HG02885 (cell line): Measurements from ENCODE around the gene GASK1A.
"Not testable (repeated sequence)": the region's sequence is repeated elsewhere in the genome, so short reads cannot be mapped to it uniquely, and the experiment has no call there.

Experiments
- ATAC-seq: cut with Tn5 transposase; IDR thresholded peaks from one replicate; pipeline ENCODE4 v1.9.1; 2021; ENCODE audit warnings: mild to moderate bottlenecking; ENCODE audit not compliant: unreplicated experiment, poor library complexity

Gene GASK1A

DNA sequence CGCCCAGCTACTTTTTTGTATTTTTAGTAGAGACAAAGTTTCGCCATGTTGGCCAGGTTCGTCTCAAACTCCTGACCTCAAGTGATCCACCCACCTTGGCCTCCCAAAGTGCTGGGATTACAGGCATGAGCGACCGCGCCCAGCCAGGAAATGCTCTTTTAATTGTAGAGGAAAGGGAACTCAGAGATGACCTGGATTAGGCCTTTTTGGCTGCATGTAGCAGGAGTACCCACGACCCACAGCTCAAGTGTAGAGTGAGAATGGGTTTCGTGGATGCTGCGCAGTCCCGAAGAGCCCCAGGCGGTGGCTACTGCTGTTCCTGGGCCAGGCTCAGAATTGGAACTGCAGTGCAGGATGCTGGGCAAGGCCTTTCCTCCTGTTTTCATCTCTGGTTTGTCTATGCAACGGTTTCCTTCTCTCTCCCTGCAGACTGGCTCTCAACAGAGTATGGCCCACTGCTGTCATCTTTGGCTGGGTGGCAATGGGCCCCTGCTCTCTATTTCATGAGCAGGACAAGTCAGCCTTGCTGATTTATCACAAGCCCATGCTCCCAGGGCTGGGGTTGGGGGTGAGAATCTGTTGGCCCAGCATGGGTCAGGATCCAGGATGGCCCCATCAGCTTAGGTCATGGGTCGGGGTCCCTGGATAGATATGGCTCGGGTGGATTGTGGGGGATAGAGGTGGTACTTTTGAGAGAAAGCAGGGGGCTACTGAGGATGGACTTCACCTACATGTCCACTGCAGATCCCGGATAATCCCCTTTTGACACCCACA lies 51.2 kb downstream of the GASK1A start:
- ATAC-seq = no peak

DNA sequence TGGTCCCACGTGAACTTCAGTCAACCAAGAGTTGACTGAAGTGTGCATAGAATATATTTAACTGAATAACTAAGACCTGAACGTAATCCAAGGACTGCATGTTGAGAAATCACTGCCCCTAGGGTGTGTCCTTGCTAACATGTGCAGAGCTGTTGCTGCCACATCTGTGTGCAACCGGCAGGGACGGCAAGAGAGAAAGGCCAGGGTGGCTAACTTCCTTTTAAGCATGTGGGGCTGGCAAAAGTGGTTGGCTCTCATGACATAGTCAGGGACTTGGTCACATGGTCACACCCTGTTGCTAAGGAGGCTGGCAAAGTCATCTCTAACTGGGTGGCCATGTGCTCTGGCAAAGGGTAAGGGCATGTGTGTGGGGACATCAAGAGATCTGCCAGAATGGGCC lies 52.4 kb downstream of the GASK1A start:
- no peak for ATAC-seq

DNA sequence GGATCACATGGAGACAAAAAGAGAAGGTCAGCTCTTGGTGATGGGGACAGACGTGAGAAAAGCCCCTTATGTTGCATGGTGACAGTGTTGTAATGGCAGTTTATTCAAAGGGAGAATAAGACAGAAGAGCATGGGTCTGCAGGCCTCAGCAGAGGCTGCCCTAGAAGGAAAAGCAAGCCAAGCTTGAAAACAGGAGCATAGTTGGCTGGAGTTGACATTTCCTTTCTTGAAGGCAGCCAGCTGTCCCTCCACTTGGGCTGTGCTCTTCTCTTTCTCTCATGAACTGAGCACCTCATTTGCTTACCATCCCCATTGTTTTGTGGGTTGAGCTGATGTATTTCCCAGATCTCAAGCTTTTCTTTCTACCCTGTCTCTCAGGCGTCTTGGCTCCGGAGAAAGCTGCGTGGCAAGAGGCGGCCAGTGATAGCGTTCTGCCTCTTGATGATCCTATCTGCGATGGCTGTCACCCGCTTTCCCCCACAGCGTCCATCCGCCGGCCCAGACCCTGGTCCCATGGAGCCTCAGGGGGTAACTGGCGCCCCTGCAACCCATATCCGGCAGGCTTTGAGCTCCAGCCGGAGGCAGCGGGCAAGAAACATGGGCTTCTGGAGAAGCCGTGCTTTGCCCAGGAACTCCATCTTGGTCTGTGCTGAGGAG lies 52.9 kb downstream of the GASK1A start:
- ATAC-seq = no peak

DNA sequence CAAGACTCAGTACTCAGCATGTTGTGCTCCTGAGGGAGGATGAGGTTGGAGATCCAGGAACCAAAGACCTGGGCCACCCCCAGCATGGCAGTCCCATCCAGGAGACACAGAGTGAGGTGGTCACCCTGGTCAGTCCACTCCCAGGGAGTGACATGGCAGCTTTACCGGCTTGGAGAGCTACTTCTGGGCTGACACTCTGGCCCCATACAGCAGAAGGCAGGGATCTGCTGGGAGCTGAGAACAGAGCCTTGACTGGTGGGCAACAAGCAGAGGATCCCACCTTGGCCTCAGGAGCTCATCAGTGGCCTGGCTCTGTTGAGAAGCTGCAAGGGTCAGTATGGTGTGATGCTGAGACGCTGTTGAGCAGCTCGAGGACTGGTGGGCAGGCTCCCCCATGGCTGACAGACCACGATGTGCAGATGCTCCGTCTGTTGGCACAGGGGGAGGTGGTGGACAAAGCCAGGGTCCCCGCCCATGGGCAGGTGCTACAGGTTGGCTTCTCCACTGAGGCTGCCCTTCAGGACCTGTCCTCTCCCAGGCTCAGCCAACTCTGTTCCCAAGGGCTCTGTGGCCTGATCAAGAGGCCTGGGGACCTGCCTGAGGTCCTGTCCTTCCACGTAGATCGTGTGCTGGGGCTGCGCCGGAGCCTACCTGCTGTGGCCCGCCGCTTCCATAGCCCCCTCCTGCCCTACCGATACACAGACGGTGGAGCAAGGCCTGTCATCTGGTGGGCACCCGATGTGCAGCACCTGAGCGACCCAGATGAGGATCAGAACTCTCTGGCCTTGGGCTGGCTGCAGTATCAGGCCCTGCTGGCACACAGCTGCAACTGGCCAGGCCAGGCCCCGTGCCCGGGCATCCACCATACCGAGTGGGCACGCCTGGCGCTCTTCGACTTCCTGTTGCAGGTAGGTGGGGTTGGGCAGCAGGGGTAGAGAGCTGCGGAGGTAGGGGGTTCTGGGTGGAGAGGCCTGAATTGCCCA lies 53.8 kb downstream of the GASK1A start:
- no peak for ATAC-seq

DNA sequence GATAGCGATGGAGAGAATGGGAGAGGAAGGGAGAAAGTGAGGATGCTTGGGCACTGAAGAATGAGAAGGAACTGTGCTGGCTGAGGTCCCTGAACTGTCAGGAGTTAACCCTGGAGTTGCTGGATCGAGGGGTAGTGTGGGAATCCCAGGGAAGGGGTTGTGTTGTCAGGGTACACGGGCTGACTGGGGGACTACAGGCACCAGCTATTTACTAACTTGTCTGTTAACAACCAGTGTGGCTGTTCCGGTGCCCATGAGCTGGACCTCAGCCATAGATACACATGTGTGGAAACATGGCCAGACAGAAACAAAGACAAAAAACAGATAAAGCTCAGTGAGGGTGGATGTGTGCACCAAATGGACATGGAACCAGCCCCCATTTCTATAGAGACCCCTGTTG lies 55.1 kb downstream of the GASK1A start:
- no peak for ATAC-seq

DNA sequence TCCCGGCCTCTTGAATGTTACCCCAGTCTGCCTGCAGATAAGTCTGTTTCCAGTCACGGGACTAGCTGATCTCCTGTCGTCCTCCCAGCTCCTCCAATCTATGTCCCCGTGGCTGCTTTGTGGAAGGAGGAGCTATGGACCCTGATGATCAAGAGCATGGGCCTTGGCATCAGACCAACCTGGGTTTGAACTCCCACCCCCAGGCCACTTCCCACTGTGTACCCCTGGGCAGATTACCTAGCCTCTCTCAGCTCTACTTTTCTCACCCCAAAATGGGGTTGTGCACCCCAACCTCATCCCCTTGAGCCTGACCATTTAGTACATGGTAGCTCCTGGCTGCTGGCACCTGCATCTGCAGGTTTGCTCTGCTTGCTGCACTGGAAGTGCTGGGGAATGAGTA lies 55.8 kb downstream of the GASK1A start:
- ATAC-seq = no peak

DNA sequence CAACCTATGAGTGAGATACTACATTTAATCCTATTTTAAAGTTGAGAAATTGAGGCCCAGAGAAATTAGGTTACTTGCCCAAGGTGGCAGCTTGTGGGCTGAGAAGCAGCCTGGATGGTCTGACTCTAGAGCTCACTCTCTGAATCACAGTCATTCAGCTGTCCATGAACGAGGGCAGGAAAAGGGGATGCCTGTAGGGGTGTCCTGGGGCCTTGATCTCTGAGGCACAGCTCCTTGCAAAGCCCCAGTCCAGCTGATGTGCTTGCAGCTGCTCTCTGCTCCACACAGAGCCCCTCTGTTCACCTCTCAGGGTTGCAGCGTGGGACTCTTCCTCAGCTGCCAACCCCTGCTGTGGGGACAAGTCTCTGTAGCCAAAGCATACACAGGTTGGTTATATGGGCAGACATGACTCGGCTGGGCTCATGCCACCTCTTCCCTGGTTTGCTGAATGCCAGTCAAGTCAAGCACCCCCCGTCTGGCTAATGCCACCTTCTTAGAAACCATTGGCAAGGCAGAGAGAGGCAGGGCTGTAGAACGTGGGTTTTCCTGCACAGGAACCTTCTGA lies 56.8 kb downstream of the GASK1A start:
- no peak for ATAC-seq

GRCh38 chr3:43036621-43037423 lies 57.7 kb downstream of the GASK1A start:
- ATAC-seq = no peak

DNA sequence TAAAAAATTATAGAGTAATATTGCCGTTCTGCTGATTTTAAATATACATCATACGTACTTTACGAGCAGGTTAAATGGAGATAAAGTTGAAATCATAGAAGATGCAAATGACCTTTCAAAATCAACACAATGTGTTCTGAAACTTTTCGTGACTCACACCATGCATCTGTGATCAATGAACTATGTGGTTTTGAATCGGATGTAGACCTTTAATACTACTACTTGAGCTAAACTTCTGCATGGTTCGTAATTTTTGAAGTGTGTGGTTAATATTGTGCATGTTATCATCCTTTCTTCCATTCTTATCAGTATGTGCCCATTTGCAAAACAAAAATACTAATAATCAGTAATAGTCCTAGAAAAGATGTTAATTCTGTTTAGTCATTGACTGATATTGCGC lies 58.9 kb downstream of the GASK1A start:
- peak; percentile 36 for ATAC-seq

DNA sequence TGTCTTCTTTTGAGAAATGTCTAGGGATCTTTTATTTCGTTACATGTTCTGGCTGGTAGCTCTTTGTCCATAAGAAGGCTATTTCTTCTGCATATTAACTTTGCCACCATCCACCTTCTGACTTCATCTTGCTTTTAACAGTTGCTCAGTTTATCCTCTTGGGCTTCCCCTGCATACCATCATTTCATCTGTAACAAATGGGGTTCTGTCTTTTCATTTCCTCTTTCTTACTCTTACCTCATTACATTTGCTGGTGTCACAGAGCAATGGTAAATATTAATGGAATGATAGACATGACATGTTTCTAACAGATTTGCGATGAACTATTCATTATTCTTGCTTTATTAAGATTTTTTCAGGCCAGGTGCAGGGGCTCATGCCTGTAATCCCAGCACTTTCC lies 62.4 kb downstream of the GASK1A start:
- no peak for ATAC-seq

DNA sequence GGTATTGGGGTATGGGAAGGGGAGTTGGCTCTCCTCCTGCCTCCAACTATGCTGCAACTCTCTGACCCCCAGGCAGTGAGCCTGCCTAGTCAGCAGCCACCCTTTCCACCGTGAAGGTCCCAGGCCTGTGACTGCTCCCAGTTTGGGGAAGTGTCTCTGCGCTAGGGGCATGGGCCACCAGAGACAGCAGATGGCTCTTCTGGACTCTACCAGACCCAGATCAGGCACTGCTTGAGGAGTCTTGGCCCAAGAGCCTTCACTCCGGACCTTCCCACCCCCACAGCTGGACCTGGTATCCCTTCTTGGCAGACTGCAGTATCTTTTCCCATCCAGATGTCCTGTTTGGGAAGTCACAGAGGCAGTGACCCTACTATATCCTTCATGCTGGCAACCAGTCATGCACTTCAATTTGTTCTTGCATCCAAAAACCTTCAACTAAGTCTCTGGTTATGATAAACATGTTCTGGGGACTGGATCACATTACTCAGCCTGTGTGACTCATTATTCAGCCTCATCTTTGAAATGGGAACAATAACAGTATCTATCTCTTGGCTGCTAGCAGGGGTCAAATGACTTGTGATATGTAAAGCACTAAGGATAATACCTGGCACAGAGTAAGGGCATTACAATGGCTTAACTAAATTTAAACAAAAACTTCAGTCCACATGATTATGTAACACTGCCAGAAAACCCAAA lies 64.1 kb downstream of the GASK1A start:
- ATAC-seq = no peak

- ATAC-seq = no peak
Observed at GRCh38 chr3:43043793-43044192, 64.7 kb downstream of the GASK1A start.

DNA sequence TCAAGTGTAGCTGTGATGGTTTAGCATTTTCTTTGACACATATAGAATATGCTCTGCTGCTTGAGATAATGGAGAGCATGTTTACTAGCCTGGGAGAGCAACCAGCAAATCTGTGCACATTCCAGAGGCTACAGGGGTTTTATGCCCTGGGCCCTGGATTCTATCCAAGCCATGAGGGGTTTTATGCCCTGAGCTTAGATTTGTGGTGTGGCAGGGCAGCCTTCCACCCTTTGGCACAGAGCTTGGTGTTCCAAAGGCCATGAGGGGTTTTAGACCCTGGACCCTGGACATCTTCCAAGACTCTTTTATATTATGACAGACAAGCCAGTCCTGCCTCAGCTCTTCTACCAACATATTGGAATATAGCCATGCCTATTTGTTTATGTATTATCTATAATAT lies 66.0 kb downstream of the GASK1A start:
- ATAC-seq = not testable (repeated sequence)

DNA sequence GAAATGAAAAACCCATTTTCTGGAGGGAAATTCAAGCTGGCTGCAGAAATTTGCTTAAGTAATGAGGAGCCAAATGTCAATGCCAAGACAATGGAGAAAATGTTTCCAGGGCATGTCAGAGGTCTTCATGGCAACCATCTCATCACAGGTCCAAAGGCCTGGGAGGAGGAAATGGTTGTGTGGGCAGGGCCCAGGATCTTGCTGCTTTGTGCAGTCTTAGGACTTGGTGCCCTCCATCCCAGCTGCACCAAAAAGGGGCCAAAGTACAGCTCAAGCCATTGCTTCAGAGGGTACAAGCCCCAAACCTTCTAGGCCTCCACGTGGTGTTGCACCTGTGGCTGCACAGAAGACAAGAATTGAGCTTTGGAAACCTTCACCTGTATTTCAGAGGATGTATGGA lies 67.5 kb downstream of the GASK1A start:
- ATAC-seq = no peak

DNA sequence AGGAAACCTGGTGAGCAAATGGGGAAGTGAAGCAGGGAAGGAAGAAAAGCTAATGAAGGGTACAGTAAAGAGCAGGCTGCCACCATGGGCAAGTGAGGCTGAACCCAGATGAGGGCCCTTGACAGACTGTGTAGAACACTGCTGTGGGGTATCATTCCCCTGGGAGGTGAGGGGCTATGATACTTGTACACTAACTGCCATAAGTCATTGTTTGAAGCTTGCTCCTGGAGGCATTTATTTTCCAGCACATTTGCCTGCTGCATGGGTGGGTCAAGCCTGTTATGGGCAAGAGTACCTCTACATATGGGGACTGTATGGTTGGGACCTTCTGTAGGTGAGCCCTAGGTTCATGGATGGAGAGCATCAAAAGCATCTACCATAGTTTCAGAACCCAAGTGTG lies 69.4 kb downstream of the GASK1A start:
- no peak for ATAC-seq

- no peak for ATAC-seq
Observed at GRCh38 chr3:43053291-43053690, 74.2 kb downstream of the GASK1A start.

DNA sequence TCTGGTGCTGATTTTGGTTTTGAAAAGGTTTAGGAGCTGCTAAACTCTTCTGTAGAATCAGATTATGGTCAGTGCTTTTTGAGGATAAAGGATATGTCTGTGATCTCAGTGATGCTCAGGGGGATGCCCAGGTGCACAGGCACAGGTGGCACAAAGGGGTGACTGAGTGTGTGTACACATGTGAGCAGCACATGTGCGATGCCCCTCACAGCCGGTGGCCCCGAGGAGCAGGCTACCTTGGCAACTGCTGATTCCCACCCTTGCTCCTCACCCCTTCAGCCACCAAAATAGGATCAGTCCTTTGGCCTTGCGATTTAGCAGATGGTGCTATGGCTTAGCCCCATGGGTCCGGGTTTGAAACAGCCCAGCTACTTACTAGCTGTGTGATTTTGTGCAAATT lies 75.6 kb downstream of the GASK1A start:
- no peak for ATAC-seq

GRCh38 chr3:43055393-43055792 lies 76.3 kb downstream of the GASK1A start:
- ATAC-seq = no peak
